Stimulated activated CD8-positive, alpha-beta memory T cell treated with anti-CD3 and anti-CD28 coated beads, Interleukin-12 subunit alpha, Interleukin-12 subunit beta, amount 100 ng/mL, for 24 hours (primary cell): ENCODE results near the gene SLC15A1.
"Not testable (repeated sequence)": the region's sequence is repeated elsewhere in the genome, so short reads cannot be mapped to it uniquely, and the experiment has no call there.

ENCODE experiments used
- DNase-seq: peaks from one replicate; pipeline ENCODE4 v3.0.0-alpha.2; 2020; ENCODE audit errors: extremely low read depth

The SLC15A1 gene

DNA sequence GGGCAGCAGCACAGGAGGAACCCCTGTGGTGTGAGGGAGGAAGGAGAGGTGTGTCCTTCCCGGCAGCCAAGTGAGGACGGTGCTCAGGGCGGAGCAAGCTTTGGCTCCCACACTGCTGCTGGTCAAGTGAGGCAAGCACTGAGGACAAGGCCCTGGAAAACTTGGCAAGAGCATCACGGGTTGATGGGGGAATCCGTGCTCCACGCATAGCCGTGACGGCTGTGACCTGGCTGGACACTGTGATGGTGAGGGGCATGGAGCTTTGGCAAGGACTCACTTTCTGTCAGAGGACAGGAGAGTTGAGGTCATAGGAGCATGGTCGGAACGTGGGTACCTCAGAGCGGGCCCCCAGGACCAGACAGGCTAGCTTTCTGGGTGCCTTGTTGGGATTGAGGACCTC lies 29.0 kb upstream of the SLC15A1 start:
- no peak for DNase-seq

DNA sequence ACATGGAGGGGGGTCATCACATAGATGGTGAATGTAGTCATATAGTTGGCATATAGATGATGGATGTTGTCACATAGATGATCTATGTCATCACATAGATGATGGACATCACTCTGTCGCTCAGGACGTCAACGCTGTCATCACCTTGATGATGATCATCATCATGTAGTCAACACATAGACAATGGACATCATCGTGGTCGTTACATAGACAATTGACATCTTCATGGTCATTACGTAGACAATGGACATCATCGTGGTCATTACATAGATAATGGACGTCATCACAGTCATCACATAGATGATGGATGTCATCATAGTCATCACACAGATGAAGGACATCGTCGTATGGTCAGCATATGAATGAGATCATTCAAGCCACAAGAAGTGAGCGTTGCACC lies 28.6 kb upstream of the SLC15A1 start:
- no peak for DNase-seq

DNA sequence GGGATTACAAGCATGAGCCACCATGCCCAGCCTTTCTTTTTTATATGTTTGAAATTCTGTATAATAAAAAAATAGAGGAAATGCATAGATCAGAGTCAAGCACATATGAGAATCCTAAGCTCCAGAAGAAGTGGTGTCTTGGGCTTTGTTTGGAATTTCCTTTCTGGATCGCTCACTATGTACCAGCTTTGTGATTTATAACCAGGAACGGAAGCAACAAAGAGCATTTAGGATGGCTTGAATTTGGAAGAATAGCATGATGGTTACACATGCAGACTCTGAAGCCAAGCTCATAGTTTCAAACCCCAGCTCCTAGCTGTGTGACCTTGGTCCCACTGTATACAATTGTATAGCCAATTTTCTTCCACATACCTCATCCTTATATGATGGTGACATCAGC lies 28.0 kb upstream of the SLC15A1 start:
- DNase-seq: no peak

DNA sequence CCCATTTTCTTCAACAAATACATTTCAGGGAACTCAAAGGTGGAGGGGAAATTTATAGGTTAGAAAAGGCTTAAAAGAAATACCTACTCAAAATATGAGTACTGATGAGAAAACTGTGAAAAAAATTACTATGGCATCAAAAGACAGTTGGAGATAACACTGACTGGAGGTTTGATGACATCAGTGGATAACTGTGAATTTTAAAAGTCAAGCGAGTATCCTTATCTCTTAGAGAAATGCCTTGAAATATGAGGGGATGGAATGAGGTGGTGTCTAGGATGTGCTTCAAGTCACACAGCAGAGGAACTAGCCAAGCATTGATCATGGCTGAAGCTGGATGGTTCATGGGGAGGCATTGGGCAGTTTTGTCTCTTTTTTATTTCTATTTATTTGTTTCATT lies 27.2 kb upstream of the SLC15A1 start:
- DNase-seq: no peak

DNA sequence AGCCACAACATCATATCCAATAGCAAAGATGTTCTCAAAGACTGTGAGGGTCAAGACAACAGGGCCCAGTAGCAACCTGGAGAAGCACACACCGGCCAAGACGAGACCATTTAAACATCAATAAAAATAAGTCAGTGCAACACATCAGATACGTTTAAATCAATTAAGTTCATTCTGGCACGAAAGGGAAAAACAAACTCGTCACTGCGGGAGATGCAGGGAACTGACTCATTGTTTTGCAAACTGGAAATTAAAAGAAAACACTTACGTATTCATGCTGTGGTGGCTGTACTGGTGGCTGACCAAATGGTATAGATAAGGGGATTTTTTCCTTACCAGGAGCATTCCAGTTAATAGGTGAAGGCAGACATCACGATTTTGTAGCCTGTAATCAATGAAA lies 26.3 kb upstream of the SLC15A1 start:
- DNase-seq: no peak

DNA sequence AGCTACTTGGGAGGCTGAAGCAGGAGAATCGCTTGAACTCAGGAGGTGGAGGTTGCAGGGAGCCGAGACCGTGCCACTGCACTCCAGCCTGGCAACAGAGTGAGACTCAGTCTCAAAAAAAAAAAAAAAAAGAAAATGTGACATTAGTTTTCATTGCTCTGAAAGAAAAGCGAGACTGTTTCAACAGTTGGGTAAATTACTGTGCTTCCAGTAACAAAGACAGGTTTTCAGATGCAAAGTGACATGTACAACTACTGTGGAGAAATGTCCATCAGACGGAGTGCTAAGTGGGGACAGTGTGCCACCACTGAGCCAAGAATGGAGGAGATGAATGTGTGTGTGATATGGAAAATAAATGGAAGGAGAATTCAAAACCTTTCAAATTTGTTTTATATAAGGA lies 24.2 kb upstream of the SLC15A1 start:
- no peak for DNase-seq

DNA sequence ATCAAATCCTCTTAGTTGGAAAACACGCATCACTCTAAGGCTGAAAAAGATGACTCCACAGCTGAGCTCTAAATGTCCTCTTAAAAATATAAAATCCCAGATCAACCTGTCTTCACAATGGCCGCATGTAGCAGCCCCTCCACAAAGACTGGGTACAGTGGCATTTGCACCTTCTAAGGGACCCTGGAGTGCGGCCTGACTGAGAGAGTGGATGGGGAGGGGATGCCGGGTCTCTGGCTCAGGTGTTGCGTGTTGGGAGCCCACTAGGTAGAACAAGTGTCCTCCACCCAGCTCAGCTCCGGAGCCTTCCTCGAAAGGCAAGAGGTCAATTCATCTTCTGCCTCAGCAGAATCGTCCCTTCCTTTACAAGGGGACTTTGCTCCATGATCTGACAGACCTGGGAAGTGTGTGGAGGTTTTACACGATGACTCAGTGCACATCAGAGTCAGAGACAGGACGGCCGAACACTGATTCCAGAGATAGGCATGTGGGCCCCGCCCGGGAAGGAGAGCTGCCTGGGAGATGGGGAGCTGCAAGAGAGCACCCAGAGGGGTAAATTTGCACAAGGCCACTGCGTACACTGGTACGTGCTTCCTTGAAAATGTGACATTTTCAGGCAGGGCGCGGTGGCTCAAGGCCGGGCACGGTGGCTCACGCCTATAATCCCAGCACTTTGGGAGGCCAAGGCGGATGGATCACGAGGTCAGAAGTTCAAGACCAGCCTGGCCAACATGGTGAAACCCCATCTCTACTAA lies 23.5 kb upstream of the SLC15A1 start:
- DNase-seq: no peak

DNA sequence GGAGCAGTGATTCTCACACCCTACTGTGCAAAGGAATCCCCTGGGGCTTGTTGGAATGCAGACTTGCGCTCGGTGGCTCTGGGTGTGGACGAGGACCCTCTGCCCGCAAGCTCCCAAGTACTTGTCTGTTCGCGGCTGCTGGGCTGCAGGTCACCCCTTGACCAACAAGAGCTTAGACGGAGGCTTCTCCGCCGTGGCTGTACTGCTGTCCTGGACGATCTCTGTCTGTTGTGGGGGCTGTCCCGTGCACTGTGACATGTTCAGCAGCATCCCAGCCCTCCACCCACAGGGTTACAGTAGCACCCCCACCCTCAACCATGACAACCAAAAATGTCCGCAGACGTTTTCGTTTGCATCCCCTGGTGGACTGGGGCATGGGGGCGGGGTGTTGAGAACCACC lies 22.9 kb upstream of the SLC15A1 start:
- DNase-seq: no peak

DNA sequence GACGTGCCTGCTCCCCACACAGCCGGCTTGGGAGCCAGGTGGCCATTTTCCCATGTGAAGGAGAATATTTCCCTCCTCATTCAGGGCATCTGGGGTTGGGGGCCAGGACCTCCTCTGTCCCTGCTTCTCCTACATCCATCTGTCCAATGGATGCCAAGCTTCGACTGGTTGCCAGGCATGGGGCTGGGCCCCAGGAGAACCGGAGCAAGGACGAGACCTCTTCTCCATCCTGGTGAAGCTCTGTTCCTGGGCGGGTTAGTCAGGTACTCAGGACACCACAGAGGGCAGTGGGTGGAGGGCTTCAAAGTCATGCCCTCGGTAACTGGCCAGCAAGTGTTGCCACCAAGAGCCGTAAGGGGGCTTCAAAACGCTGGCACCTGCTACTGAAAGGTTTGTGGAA lies 22.3 kb upstream of the SLC15A1 start:
- DNase-seq: no peak

DNA sequence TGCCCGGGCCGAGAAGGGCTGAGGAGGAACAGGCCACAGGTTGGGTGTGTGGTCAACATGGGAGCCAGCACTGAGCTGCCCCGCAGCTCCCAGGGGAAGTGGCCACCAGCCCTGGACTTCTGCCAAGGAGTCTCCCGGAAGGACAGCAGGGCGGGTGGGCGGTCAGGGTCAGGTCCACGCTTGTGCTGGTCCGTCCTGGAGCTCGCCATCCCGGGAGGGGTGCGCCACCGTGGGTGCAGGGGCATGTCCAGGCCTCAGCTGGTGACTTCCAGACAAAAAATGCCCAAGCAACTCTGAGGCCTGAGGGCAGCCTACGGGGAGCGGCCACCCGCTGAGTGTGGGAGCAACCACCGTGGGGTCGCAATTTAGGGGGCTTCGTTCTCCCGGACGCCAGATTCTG lies 21.4 kb upstream of the SLC15A1 start:
- no peak for DNase-seq

DNA sequence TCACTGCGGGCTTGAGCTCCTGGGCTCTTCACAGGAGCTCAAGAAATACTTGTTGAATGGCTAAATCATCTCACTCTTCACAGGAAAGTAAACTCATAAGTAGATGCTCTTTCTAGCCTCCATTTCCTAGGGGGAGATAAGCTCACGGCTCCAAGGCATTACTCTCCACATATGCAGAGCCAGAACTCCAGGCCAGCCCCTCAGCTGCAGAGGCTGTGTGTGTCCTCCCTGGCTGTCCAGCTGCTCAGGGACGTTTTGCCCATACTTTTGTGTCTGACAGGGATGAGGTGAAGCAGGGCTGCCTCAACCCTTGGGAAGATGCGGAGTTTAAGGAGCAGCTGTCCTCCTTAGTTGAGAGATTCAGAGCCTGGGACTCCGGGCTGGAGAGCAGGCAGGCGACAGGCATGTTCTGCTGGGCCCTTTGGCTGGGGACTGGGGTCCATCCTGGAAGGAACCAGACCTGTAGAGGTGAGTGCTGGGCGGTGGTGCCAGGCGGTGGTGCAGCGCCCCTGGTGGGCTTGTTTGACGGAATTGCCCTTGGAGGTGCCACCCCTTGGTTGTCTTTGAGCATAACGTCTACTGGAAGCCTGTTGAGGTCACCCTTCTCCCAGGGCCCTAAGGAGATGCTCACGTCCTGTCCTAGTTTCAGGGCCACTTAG lies 20.5 kb upstream of the SLC15A1 start:
- no peak for DNase-seq

DNA sequence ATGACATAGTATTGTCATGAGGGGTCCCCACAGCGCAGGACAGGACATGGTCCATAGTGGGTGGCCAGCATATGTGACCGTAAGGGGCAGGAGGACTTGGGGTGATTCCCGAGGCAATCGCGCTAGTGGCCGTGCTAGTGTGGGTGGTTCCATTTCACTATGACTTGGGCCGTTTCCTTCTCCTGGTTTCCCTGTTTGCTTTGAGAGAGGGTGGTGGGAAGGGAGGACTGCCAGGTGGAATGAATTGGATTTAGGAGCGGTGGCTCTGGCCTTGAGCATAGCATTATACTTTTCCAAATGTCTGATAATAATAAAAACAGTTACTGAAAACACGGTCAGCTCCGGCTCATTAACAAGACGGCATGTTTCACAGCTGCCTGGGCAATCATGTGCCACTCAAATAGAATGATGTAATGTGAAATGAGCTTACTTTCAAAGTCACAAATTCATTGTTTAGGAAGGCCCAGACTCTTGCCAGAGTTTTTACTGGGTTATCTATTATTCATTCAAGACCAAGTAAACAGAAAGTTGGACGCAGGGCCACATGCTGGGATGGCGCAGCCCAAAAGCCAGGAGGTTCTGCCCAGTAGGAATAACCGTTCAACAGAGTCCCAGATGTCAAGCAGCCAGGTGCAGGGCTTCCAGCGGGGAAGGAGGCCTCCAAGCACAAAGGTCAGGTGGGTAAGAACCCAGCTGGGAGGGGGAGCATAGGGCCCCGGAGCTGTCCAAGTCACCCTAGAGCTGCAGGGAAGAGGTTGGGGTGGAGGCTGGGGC lies 19.6 kb upstream of the SLC15A1 start:
- DNase-seq: no peak

DNA sequence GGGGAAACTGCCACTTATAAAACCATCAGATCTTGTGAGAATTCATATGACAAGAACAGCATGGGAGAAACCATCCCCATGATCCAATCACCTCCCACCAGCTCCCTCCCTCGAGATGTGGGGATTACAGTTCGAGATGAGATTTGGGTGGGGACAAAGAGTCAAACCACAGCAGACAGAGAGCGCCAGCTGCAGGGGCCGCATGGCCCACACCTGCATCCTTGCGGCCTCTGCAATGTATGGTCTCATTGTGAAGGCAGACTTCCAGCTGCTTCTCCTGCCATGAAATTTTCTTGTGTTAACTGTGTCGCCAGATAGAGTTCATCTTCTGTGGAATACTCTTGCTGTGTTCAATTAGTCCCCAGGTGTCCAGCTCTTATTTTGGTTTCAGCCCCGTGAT lies 17.3 kb upstream of the SLC15A1 start:
- DNase-seq: no peak

DNA sequence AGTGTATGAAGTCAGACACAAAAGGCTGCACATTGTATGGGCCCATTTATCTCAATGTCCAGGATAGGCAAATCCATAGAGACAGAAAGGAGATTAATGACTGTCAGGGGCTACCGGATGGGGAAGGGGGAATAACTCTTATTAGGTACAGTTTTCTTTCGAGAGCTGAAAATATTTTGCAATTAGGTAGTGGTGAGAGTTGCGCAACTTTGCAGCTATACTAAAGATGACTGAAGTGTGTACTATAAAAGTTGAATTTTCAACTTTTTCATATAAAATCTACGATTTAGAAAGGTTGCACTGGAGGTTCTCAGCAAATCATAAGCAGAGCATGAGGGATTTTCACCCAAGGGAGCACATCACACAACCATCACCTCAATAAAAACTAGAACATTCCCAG lies 16.1 kb upstream of the SLC15A1 start:
- no peak for DNase-seq

DNA sequence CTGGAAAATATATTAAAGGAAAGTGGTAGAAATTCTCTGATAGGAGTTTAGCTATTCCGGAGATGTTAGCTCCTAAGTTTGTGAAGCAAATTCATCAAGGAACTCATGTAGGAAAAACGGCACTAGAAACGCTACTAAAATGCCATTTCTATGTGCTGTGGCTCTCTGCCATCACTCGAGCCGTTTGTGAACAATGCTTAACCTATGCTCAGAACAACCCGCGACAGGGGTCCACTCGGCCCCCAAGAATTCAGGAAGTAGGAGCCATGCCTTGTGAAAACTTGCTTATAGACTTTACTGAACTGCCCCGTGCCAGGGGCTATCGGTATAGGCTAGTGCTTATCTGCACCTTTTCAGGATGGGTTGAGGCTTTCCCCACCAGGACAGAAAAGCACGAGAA lies 14.2 kb upstream of the SLC15A1 start:
- DNase-seq: no peak

DNA sequence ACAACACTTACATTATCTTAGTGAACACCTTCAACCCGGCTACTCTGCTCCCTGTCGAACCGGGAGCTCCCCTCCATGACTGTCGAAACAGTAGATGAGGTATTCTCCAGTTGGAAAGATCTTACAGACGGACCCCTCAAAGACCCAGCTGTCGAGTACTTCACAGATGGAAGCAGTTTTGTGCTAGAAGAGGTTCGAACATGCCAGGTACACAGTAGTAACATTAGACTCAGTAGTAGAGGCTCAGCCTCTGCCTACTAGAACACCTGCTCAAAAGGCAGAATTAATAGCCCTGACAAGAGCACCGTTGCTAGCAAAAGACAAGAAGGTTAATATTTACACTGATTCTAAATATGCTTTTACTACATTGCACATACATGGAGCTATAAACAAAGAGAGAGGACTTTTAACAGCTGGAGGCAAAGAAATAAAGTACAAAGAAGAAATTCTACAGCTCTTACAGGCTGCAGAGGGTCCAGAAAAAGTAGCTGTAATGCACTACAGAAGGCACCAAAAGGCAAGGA lies 13.6 kb upstream of the SLC15A1 start:
- DNase-seq: no peak

DNA sequence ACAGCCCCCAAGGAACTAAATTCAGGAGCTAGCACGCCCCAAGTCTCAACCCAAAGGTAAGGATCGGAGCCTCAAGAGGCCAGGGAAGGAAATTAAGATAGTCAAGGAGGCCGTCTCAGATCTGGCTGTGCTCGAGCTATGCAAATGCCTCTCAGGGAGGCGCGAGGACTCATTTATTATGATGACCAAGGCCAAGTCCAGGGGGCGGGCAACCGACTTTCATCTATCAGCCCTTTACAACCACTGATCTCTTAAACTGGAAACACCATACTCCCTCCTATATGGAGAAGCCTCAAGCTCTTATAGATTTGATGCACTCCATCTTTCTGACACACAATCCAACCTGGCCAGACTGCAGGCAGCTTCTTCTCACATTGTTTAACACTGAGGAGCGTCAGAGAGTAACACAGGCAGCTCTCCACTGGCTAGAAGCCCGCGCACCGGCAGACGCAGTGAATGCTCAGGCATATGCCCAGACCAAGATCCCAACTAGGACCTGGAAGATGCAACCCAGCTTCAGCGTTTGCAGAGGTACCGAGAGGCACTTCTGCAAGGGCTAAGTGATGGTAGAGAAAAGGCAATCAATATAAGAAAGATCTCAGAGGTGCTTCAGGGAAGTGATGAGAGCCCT lies 9.6 kb upstream of the SLC15A1 start:
- no peak for DNase-seq

DNA sequence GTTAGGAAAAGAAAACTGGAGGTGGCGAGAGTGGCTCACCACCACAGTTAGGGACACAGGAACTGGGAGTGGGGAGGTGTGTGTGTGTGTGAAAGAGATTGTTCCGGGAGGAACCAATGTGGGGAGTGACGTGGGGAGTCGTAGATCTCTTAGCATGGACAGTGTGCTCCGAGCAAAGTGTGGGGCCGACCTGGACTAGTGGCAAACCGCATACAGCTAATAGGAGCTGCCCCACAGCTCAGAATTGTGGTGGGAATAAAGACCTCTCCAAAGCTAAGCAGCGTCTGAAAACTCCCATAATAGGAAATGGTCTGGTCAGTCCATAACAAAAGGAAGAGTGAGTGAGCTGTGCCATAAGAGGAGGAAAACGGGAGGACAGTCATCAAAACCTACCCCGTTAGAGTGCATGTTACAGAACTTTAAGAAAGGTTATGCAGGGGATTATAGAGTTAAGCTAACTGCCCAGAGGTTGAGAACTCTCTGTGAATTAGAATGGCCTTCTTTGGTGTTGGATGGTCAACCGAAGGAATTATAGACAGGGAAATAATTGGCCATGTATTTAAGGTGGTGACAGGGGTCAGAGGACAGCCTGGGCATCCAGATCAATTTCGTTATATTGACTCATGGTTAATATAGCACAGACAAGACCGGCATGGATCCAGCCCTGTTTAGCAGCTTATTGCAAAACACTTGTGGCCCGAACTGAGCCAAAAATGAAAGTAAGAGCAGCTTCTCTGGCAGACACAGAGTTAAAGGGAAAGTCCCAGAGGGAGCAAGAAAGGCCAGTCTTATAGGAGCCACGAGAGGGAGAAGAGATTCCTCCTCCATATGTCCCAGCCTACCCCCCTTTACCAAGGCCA lies 8.9 kb upstream of the SLC15A1 start:
- DNase-seq: no peak

DNA sequence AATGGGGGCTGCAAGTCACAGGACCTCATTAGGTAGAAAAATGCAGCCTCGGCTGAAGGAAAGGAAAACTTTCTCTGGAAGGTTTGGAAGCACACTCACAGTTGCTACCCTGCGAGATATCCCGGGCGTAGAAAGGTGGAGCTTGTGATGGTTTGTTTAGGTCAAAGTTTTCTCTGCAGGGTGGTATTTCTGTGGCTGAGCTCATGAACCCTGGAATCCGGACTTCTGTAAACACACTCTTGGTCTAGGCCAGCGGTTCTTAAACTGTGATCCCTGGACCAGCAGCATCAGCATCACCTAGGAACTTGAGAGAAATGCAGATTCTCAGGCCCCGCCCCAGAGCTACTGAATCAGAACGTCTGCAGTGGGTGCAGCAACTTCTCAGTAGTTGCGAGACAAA lies 3.3 kb upstream of the SLC15A1 start:
- no peak for DNase-seq

DNA sequence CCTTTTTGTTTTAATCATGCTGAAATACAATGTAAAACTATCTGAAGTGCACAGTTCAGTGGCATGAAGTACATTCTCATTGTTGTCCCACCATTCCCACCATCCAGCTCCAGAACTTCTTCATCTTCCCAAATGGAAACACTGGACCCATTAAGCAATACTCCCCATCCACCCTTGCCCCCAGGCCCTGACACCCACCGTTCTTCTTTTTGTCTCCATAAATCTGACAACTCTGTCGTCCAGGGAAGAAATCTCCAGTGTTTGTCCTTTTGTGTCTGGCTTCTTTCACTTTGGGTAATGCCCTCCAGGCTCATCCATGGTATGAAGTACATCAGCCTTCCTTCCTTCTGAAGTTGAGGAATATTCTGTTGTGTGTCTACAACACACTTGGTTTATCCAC lies 2.6 kb upstream of the SLC15A1 start:
- no peak for DNase-seq

DNA sequence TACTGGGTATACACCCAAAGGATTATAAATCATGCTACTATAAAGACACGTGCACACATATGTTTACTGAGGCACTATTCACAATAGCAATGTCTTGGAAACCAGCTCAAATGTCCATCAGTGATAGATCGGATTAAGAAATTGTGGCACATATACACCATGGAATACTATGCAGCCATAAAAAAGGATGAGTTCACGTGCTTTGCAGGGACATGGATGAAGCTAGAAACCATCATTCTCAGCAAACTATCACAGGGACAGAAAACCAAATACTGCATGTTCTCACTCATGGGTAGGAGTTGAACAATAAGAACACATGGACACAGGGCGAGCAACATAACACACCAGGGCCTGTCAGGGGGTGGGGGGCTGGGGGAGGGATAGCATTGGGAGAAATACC lies 2.0 kb upstream of the SLC15A1 start:
- not testable (repeated sequence) for DNase-seq
